K562 (cell line): ENCODE measurements around the gene SAMD10.

ENCODE experiments used
- HDAC2 ChIP-seq: fragments of 450-650 bp; IDR thresholded peaks from 2 replicates; pipeline ENCODE4 v1.6.1; 2016; ENCODE audit warnings: mild to moderate bottlenecking
- HNRNPLL ChIP-seq: fragments of 200-400 bp; formaldehyde crosslinking; IDR thresholded peaks from 2 replicates; pipeline ENCODE4 v1.6.1; 2017; ENCODE audit warnings: low read length, low read depth, mild to moderate bottlenecking; ENCODE audit not compliant: poor library complexity, severe bottlenecking

DNA sequence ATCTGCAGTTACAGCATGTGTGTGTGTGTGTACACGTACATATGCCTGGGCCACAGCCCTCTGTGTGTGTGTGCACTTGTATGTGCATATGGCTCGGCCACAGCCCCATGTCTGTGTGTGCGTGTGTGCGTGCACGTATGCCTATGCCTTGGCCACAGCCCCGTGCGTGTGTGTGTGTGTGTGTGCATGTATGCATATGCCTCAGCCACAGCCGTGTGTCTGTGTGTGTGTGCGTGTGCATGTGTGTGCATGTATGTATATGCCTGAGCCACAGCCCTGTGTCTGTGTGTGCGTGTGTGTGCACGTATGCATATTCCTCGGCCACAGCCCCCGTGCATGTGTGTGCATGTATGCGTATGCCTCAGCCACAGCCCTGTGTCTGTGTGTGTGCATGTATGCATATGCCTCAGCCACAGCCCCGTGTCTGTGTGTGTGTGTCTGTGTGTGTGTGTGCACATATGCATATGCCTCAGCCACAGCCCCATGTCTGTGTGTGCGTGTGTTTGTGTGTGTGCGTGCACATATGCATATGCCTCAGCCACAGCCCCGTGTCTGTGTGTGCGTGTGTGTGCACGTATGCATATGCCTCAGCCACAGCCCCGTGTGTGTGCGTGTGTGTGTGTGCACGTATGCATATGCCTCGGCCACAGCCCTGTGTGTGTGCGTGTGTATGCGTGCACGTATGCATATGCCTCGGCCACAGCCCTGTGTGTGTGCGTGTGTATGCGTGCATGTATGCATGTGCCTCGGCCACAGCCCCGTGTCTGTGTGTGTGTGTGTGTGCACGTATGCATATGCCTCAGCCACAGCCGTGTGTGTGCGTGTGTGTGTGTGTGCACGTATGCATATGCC lies 41.9 kb upstream of the SAMD10 start:
- TF ChIP-seq HDAC2, result no peak
- TF ChIP-seq HNRNPLL, result no peak
